Common myeloid progenitor, CD34-positive (primary cell): ENCODE measurements around the gene ADAMTS5. TPM values are rescaled to one million over a fixed set of nuclear protein-coding genes. Genes with fewer than 3 reads are reported as not detected.

Experiments
- CTCF ChIA-PET: fragments of 350-600 bp; sonication (Branson Sonifier 250); formaldehyde crosslinking; loops from one replicate; lab custom pipeline; 2021; ENCODE audit warnings: antibody characterized with exemption; lab: Charles Lee
- POLR2A ChIA-PET: fragments of 350-600 bp; sonication (Branson Sonifier 250); formaldehyde crosslinking; loops from one replicate; lab custom pipeline; 2021; ENCODE audit warnings: antibody characterized with exemption; lab: Charles Lee
- DNase-seq, 3 donors: peaks; one replicate each; pipeline versions ENCODE4 v3.0.0 to v3.0.0-alpha.2; 2013
- H3K27ac ChIP-seq, 2 experiments: 1 replicate in 1 of 2; 2 replicates in 1 of 2; pipeline ENCODE4 v1.7.0; 2013; ENCODE audit warnings: inconsistent platforms in 2 of 2, low read length in 2 of 2, mild to moderate bottlenecking in 2 of 2, low read depth in 1 of 2, moderate library complexity in 1 of 2; ENCODE audit not compliant: severe bottlenecking in 2 of 2, insufficient read depth in 1 of 2, poor library complexity in 1 of 2
- H3K27me3 ChIP-seq, 5 experiments: replicated peaks in 2 of 5; 1 replicate in 3 of 5; 2 replicates in 2 of 5; pipeline versions ENCODE4 v1.6.1 to v1.7.0; 2013; ENCODE audit warnings: low read length in 4 of 5, mild to moderate bottlenecking in 2 of 5, moderate library complexity in 2 of 5, inconsistent platforms in 1 of 5; ENCODE audit not compliant: insufficient read depth in 5 of 5, control insufficient read depth in 4 of 5
- H3K36me3 ChIP-seq, 4 experiments: 1 replicate in 2 of 4; 2 replicates in 2 of 4; pipeline versions ENCODE4 v1.6.1 to v1.7.0; 2013; ENCODE audit warnings: low read length in 3 of 4, control low read depth in 1 of 4, mild to moderate bottlenecking in 1 of 4; ENCODE audit not compliant: control insufficient read depth in 4 of 4, insufficient read depth in 4 of 4
- H3K4me1 ChIP-seq, 4 experiments: 1 replicate in 3 of 4; 2 replicates in 1 of 4; pipeline versions ENCODE4 v1.6.1 to v1.7.1; 2013; ENCODE audit warnings: low read length in 3 of 4, mild to moderate bottlenecking in 3 of 4, control low read depth in 1 of 4, inconsistent platforms in 1 of 4, moderate library complexity in 1 of 4; ENCODE audit not compliant: control insufficient read depth in 4 of 4, insufficient read depth in 4 of 4; ENCODE audit errors: control extremely low read depth in 1 of 4
- H3K4me3 ChIP-seq, 7 experiments: 1 replicate in 4 of 7; 2 replicates in 3 of 7; pipeline versions ENCODE4 v1.5.1 to v1.7.0; 2013; ENCODE audit warnings: mild to moderate bottlenecking in 7 of 7, low read length in 6 of 7, moderate library complexity in 6 of 7, inconsistent platforms in 2 of 7, low read depth in 2 of 7, control low read depth in 1 of 7; ENCODE audit not compliant: insufficient read depth in 4 of 7, control insufficient read depth in 1 of 7; ENCODE audit errors: extremely low read depth in 1 of 7
- H3K9me3 ChIP-seq, 5 experiments: 1 replicate in 4 of 5; 2 replicates in 1 of 5; pipeline versions ENCODE4 v1.6.1 to v1.7.1; 2013; ENCODE audit warnings: low read length in 4 of 5, mild to moderate bottlenecking in 2 of 5, inconsistent platforms in 1 of 5, low read depth in 1 of 5, moderate library complexity in 1 of 5; ENCODE audit not compliant: control insufficient read depth in 4 of 5, insufficient read depth in 2 of 5; ENCODE audit errors: control extremely low read depth in 1 of 5
- WGBS: methylation state at CpG from one replicate; pipeline ENCODE4 v1.1.5; 2013; ENCODE audit not compliant: insufficient coverage; 5-methylcytosine and 5-hydroxymethylcytosine counted together
- polyA plus RNA-seq: library from polyadenylated mRNA; unstranded; fragments of 120-200 nt; gene quantifications from one replicate; pipeline ENCODE4 v1.2.1, GENCODE V29; 2013

The ADAMTS5 gene
- not detected for polyA plus RNA-seq

GRCh38 chr21:26967062-26967913 lies at the start of gene ADAMTS5:
Gene ADAMTS5, minus strand, starts transcription at chr21:26967088. Its CDS starts 697 bp downstream, at chr21:26966391.
- peak in 2 of 3 donors; percentile 24 to 30 for DNase-seq
- POLR2A ChIA-PET: no interaction called here
- CTCF ChIA-PET: no interaction called here
- H3K4me3 ChIP-seq: peak within 1 kb of the TSS in 6 of 7 experiments; percentile 0 to 60 (median 38)
- H3K27ac ChIP-seq: no peak within 1 kb of the TSS
- H3K27me3 ChIP-seq: peaks cover 25 to 80% (median 38%) of the 10 kb centered on the region in 5 experiments
- WGBS: 2% methylated on average over 30 of the region's 55 CpGs
- H3K36me3 ChIP-seq: no peaks in the 10 kb centered on the region
- no peaks in the 10 kb centered on the region for H3K9me3 ChIP-seq
- peaks cover 0 to 25% (median 20%) of the 10 kb centered on the region in 4 experiments for H3K4me1 ChIP-seq

- DNase-seq: no peak
- Histone ChIP-seq H3K27me3 (no peaks in the 10 kb centered on the region), H3K9me3 (no peaks in the 10 kb centered on the region), H3K4me1 (no peaks in the 10 kb centered on the region), H3K36me3 (no peaks in the 10 kb centered on the region), H3K27ac (no peak overlapping the region), H3K4me3 (no peak overlapping the region)
- POLR2A ChIA-PET: no interaction called here
- 100% methylated on average over 1 of the region's 1 CpG for WGBS
- CTCF ChIA-PET: no interaction called here
Observed at GRCh38 chr21:27001526-27001925, 34.6 kb upstream of the ADAMTS5 start.

- no peaks in the 10 kb centered on the region for H3K27me3 ChIP-seq
- WGBS: 93% methylated on average over 3 of the region's 5 CpGs
- no peak overlapping the region for H3K27ac ChIP-seq
- CTCF ChIA-PET: interaction anchor here (1.1 kb wide), 1 partner anchor 12 kb away, joined by 3 read pairs; no protein-coding TSS in a partner anchor
- POLR2A ChIA-PET: no interaction called here
- H3K4me3 ChIP-seq: no peak overlapping the region
- no peaks in the 10 kb centered on the region for H3K4me1 ChIP-seq
- H3K9me3 ChIP-seq: peaks cover 0 to 2% (median 0%) of the 10 kb centered on the region in 5 experiments
- no peaks in the 10 kb centered on the region for H3K36me3 ChIP-seq
- no peak for DNase-seq
Observed at GRCh38 chr21:26983576-26983975, 16.7 kb upstream of the ADAMTS5 start.

- no peak for DNase-seq
Observed at GRCh38 chr21:26982767-26983166, 15.9 kb upstream of the ADAMTS5 start.

GRCh38 chr21:26977746-26978145 lies 10.9 kb upstream of the ADAMTS5 start:
- WGBS: 100% methylated on average over 1 of the region's 3 CpGs
- H3K36me3 ChIP-seq: no peaks in the 10 kb centered on the region
- CTCF ChIA-PET: interaction anchor here (1.0 kb wide), 1 partner anchor 27 kb away, joined by 3 read pairs; no protein-coding TSS in a partner anchor

More at GRCh38 chr21:26982767-26983166, 15.9 kb upstream of the ADAMTS5 start:
- no peaks in the 10 kb centered on the region for H3K36me3 ChIP-seq
- H3K27ac ChIP-seq: no peak overlapping the region
- WGBS: 100% methylated on average over 1 of the region's 2 CpGs
- peaks cover 0 to 2% (median 0%) of the 10 kb centered on the region in 5 experiments for H3K9me3 ChIP-seq
- ChIA-PET CTCF (interaction anchor here (1.1 kb wide), 1 partner anchor 12 kb away, joined by 3 read pairs; no protein-coding TSS in a partner anchor), POLR2A (no interaction called here)
- no peak overlapping the region for H3K4me3 ChIP-seq
- no peaks in the 10 kb centered on the region for H3K4me1 ChIP-seq
- H3K27me3 ChIP-seq: no peaks in the 10 kb centered on the region

GRCh38 chr21:26973226-26973625 lies 6.3 kb upstream of the ADAMTS5 start:
- H3K4me1 ChIP-seq: peaks cover 0 to 14% (median 3%) of the 10 kb centered on the region in 4 experiments
- no peaks in the 10 kb centered on the region for H3K9me3 ChIP-seq
- ChIA-PET CTCF (interaction anchor here (1.0 kb wide), 1 partner anchor 18 kb away, joined by 3 read pairs; no protein-coding TSS in a partner anchor), POLR2A (no interaction called here)
- H3K27ac ChIP-seq: no peak overlapping the region
- H3K27me3 ChIP-seq: peaks cover 8 to 25% (median 15%) of the 10 kb centered on the region in 5 experiments
- WGBS: 100% methylated on average over 1 of the region's 2 CpGs
- DNase-seq: no peak
- H3K36me3 ChIP-seq: no peaks in the 10 kb centered on the region
- H3K4me3 ChIP-seq: no peak overlapping the region

More at GRCh38 chr21:26977746-26978145, 10.9 kb upstream of the ADAMTS5 start:
- H3K4me3 ChIP-seq: no peak overlapping the region
- H3K4me1 ChIP-seq: peaks cover 0 to 3% (median 0%) of the 10 kb centered on the region in 4 experiments
- H3K27me3 ChIP-seq: peaks cover 0 to 5% (median 0%) of the 10 kb centered on the region in 5 experiments
- no peaks in the 10 kb centered on the region for H3K9me3 ChIP-seq
- POLR2A ChIA-PET: interaction anchor here (0.7 kb wide), 1 partner anchor 1736 kb away, joined by 6 read pairs; no protein-coding TSS in a partner anchor
- DNase-seq: no peak
- H3K27ac ChIP-seq: no peak overlapping the region
